Neural cell (in vitro differentiated cells): ENCODE data around the gene TSNAXIP1. TPM values are rescaled to one million over a fixed set of nuclear protein-coding genes. Genes with fewer than 3 reads are reported as not detected.
A peak's percentile ranks its signal among the peaks of the same experiment; 100 is the strongest.

Experiments used
- H2AFZ ChIP-seq: fragments of 200-600, 300-800 bp; sonication (generic), shearing (Covaris generic); 2 replicates; pipeline ENCODE4 v1.6.0; 2014; ENCODE audit warnings: low read depth, mild to moderate bottlenecking, antibody characterized with exemption, low read length, moderate library complexity
- H3F3A ChIP-seq: fragments of 200-600 bp; shearing (Covaris generic); 2 replicates; pipeline ENCODE4 v1.6.1; 2016; ENCODE audit warnings: mild to moderate bottlenecking, moderate library complexity, mixed read lengths, antibody characterized with exemption, low read length; ENCODE audit not compliant: insufficient read depth, poor library complexity, severe bottlenecking
- H3K27ac ChIP-seq: fragments of 200-600, 300-800 bp; sonication (generic), shearing (Covaris generic); 2 replicates; pipeline ENCODE4 v1.5.1; 2014; ENCODE audit warnings: mild to moderate bottlenecking, low read length, moderate library complexity
- H3K27me3 ChIP-seq: fragments of 300-800, 200-600 bp; sonication (generic), shearing (Covaris generic); 2 replicates; pipeline ENCODE4 v1.6.0; 2014; ENCODE audit warnings: mild to moderate bottlenecking, low read depth, low read length, moderate library complexity; ENCODE audit not compliant: insufficient read depth
- H3K36me3 ChIP-seq: fragments of 300-800, 200-600 bp; sonication (generic), shearing (Covaris generic); 2 replicates; pipeline ENCODE4 v1.5.1; 2014; ENCODE audit warnings: mild to moderate bottlenecking, antibody characterized with exemption, low read length, moderate library complexity; ENCODE audit not compliant: insufficient read depth
- H3K4me2 ChIP-seq: fragments of 300-800, 200-600 bp; sonication (generic), shearing (Covaris generic); 2 replicates; pipeline ENCODE4 v1.6.0; 2014; ENCODE audit warnings: mild to moderate bottlenecking, low read length
- H3K4me3 ChIP-seq: fragments of 300-800, 200-600 bp; sonication (generic), shearing (Covaris generic); 2 replicates; pipeline ENCODE4 v1.5.1; 2014; ENCODE audit warnings: mild to moderate bottlenecking, low read length, moderate library complexity
- H3K79me2 ChIP-seq: fragments of 200-600 bp; shearing (Covaris generic); replicated peaks from 2 replicates; pipeline ENCODE4 v1.6.0; 2014; ENCODE audit warnings: mild to moderate bottlenecking, low read length, moderate library complexity; ENCODE audit not compliant: insufficient read depth
- H3K9ac ChIP-seq: fragments of 300-800, 200-600 bp; sonication (generic), shearing (Covaris generic); 2 replicates; pipeline ENCODE4 v1.6.1; 2016; ENCODE audit warnings: mild to moderate bottlenecking, low read length, mixed read lengths
- H3K9me2 ChIP-seq: fragments of 200-600 bp; shearing (Covaris generic); 2 replicates; pipeline ENCODE4 v1.6.1; 2016; ENCODE audit warnings: mild to moderate bottlenecking, low read length, mixed read lengths; ENCODE audit not compliant: insufficient read depth
- H3K9me3 ChIP-seq: fragments of 200-600, 300-800 bp; sonication (generic), shearing (Covaris generic); 2 replicates; pipeline ENCODE4 v1.6.1; 2016; ENCODE audit warnings: mild to moderate bottlenecking, mixed run types, low read length, moderate library complexity, mixed read lengths
- H4K20me1 ChIP-seq: fragments of 200-600 bp; shearing (Covaris generic); 2 replicates; pipeline ENCODE4 v1.6.1; 2016; ENCODE audit warnings: mild to moderate bottlenecking, mixed run types; ENCODE audit not compliant: insufficient read depth
- CTCF ChIP-seq: fragments of 450-650 bp; IDR thresholded peaks from 2 replicates; pipeline ENCODE4 v1.5.1; 2014; ENCODE audit warnings: antibody characterized with exemption, mild to moderate bottlenecking, moderate library complexity; ENCODE audit not compliant: poor library complexity, severe bottlenecking
- EP300 ChIP-seq: fragments of 450-650 bp; conservative IDR thresholded peaks from 2 replicates; pipeline ENCODE4 v1.6.1; 2014; ENCODE audit warnings: antibody characterized with exemption, mild to moderate bottlenecking, moderate library complexity; ENCODE audit not compliant: poor library complexity, severe bottlenecking
- EZH2 ChIP-seq: fragments of 200-600, 300-800 bp; shearing (Covaris generic), sonication (generic); IDR thresholded peaks from 2 replicates; pipeline ENCODE4 v1.6.1; 2014; ENCODE audit warnings: antibody characterized with exemption, low read length, borderline replicate concordance, mild to moderate bottlenecking; ENCODE audit not compliant: insufficient read depth, poor library complexity, severe bottlenecking
- MXI1 ChIP-seq: fragments of 450-650 bp; conservative IDR thresholded peaks from 2 replicates; pipeline ENCODE4 v1.6.1; 2014; ENCODE audit warnings: antibody characterized with exemption, mild to moderate bottlenecking; ENCODE audit not compliant: poor library complexity, severe bottlenecking
- POLR2AphosphoS5 ChIP-seq: IDR thresholded peaks from 2 replicates; pipeline ENCODE4 v1.6.1; 2012
- RAD21 ChIP-seq: fragments of 450-650 bp; conservative IDR thresholded peaks from 2 replicates; pipeline ENCODE4 v1.6.1; 2014; ENCODE audit warnings: antibody characterized with exemption, mild to moderate bottlenecking, moderate library complexity
- REST ChIP-seq: IDR thresholded peaks from 2 replicates; pipeline ENCODE4 v1.6.1; 2012; ENCODE audit warnings: borderline replicate concordance
- SMC3 ChIP-seq: fragments of 450-650 bp; conservative IDR thresholded peaks from 2 replicates; pipeline ENCODE4 v1.6.1; 2014; ENCODE audit warnings: antibody characterized with exemption, mild to moderate bottlenecking, moderate library complexity; ENCODE audit not compliant: poor library complexity
- TAF1 ChIP-seq: IDR thresholded peaks from 2 replicates; pipeline ENCODE4 v1.6.1; 2012; ENCODE audit warnings: low read depth
- polyA plus RNA-seq: library from polyadenylated mRNA; depleted of rRNA; stranded (reverse); fragments of >200 nt; gene quantifications from 2 replicates; pipeline ENCODE4 v1.2.3, GENCODE V29; 2014

TSNAXIP1 gene
- polyA plus RNA-seq, 1 donor from 2014 or later: 31.0 TPM

- no peak overlapping the region for H2AFZ ChIP-seq
- H3K4me3 ChIP-seq: no peak overlapping the region
- no peaks in the 10 kb centered on the region for H3F3A ChIP-seq
- H3K4me2 ChIP-seq: no peak overlapping the region
- no peak overlapping the region for H3K9ac ChIP-seq
- H3K27me3 ChIP-seq: no peaks in the 10 kb centered on the region
- TF ChIP-seq SMC3 (no peak), EP300 (no peak), RAD21 (no peak), MXI1 (no peak), REST (no peak), EZH2 (no peak), POLR2AphosphoS5 (no peak), TAF1 (no peak), CTCF (no peak)
- H3K9me3 ChIP-seq: no peaks in the 10 kb centered on the region
- no peaks in the 10 kb centered on the region for H3K9me2 ChIP-seq
- no peak overlapping the region for H3K27ac ChIP-seq
- no peaks in the 10 kb centered on the region for H3K36me3 ChIP-seq
- no peaks in the 10 kb centered on the region for H3K79me2 ChIP-seq
- no peaks in the 10 kb centered on the region for H4K20me1 ChIP-seq
These were observed 47.7 kb upstream of the TSNAXIP1 start for GRCh38 chr16:67758966-67759365.

GRCh38 chr16:67760206-67760955 lies 46.3 kb upstream of the TSNAXIP1 start:
- H3K4me2 ChIP-seq: no peak overlapping the region
- H3K36me3 ChIP-seq: no peaks in the 10 kb centered on the region
- peak overlapping the region; percentile 1 for H3K27ac ChIP-seq
- H3K9ac ChIP-seq: no peak overlapping the region
- H3K27me3 ChIP-seq: no peaks in the 10 kb centered on the region
- no peaks in the 10 kb centered on the region for H3K79me2 ChIP-seq
- no peaks in the 10 kb centered on the region for H3K9me3 ChIP-seq
- no peaks in the 10 kb centered on the region for H3K9me2 ChIP-seq
- no peak overlapping the region for H2AFZ ChIP-seq
- no peaks in the 10 kb centered on the region for H3F3A ChIP-seq
- TF ChIP-seq SMC3: no peak
- TF ChIP-seq TAF1: no peak
- no peak for TF ChIP-seq MXI1
- TF ChIP-seq EP300: no peak
- TF ChIP-seq REST: no peak
- TF ChIP-seq EZH2: no peak
- no peak for TF ChIP-seq CTCF
- no peak for TF ChIP-seq POLR2AphosphoS5
- H4K20me1 ChIP-seq: no peaks in the 10 kb centered on the region
- H3K4me3 ChIP-seq: no peak overlapping the region
